WTC11 (cell line): ENCODE results near the gene ILF3. TPM values are rescaled to one million over a fixed set of nuclear protein-coding genes. Genes with fewer than 3 reads are reported as not detected.
A peak's percentile ranks its signal among the peaks of the same experiment; 100 is the strongest.
"Not testable (repeated sequence)": the region's sequence is repeated elsewhere in the genome, so short reads cannot be mapped to it uniquely, and the experiment has no call there.

Experiments
- ATAC-seq: fragments of 200-7000 bp; cut with Tn5 transposase; 2 replicates; pipeline ENCODE4 v1.10.0; 2021; ENCODE audit warnings: mild to moderate bottlenecking, moderate library complexity
- CTCF ChIA-PET: fragments of 300-600 bp; sonication (Branson Sonifier 250); formaldehyde crosslinking; loops from one replicate; lab custom pipeline; 2021; ENCODE audit warnings: antibody characterized with exemption; lab: Charles Lee
- POLR2A ChIA-PET: fragments of 350-600 bp; sonication (Branson Sonifier 250); formaldehyde crosslinking; loops from one replicate; lab custom pipeline; 2021; ENCODE audit warnings: antibody characterized with exemption; lab: Charles Lee
- DNase-seq: peaks from one replicate; pipeline ENCODE4 v3.0.0; 2021; ENCODE audit warnings: low spot score
- H3K27ac Mint-ChIP-seq: 2 replicates; pipeline ENCODE4 v1.8.0; 2021; ENCODE audit warnings: mixed read lengths
- H3K27me3 Mint-ChIP-seq: 2 replicates; pipeline ENCODE4 v1.8.0; 2021; ENCODE audit warnings: low read depth, mild to moderate bottlenecking, moderate library complexity, mixed read lengths
- H3K36me3 Mint-ChIP-seq: 2 replicates; pipeline ENCODE4 v1.8.0; 2021; ENCODE audit warnings: mixed read lengths
- H3K4me1 Mint-ChIP-seq: 2 replicates; pipeline ENCODE4 v1.8.0; 2022; ENCODE audit warnings: mixed read lengths
- H3K4me3 Mint-ChIP-seq: 2 replicates; pipeline ENCODE4 v1.8.0; 2021; ENCODE audit warnings: mild to moderate bottlenecking, moderate library complexity, mixed read lengths
- H3K9me3 Mint-ChIP-seq: 2 replicates; pipeline ENCODE4 v1.8.0; 2021; ENCODE audit warnings: mixed read lengths
- AR ChIP-seq: fragments of 250-450 bp; sonication (Bioruptor Pico); IDR thresholded peaks from 2 replicates; pipeline ENCODE4 v1.9.0; 2021; ENCODE audit warnings: mild to moderate bottlenecking
- EMX1 ChIP-seq: fragments of 250-450 bp; sonication (Bioruptor Pico); IDR thresholded peaks from 2 replicates; pipeline ENCODE4 v1.8.0; 2021; ENCODE audit warnings: mild to moderate bottlenecking
- FOXP4 ChIP-seq: sonication (generic); formaldehyde crosslinking; IDR thresholded peaks from 2 replicates; pipeline ENCODE4 v1.8.0; 2022; ENCODE audit warnings: mild to moderate bottlenecking, missing genetic modification reagents
- GABPB1 ChIP-seq: sonication (generic); formaldehyde crosslinking; IDR thresholded peaks from 2 replicates; pipeline ENCODE4 v1.8.1; 2023; ENCODE audit warnings: mild to moderate bottlenecking, missing genetic modification reagents
- NFATC4 ChIP-seq: fragments of 250-450 bp; sonication (Bioruptor Pico); IDR thresholded peaks from 2 replicates; pipeline ENCODE4 v1.9.0; 2021; ENCODE audit warnings: mild to moderate bottlenecking
- PRDM15 ChIP-seq: sonication (generic); formaldehyde crosslinking; IDR thresholded peaks from 2 replicates; pipeline ENCODE4 v1.8.0; 2022; ENCODE audit warnings: missing genetic modification reagents
- RORB ChIP-seq: fragments of 250-450 bp; sonication (Bioruptor Pico); IDR thresholded peaks from 2 replicates; pipeline ENCODE4 v1.9.0; 2021; ENCODE audit warnings: mild to moderate bottlenecking
- USF2 ChIP-seq: sonication (generic); formaldehyde crosslinking; IDR thresholded peaks from 2 replicates; pipeline ENCODE4 v1.8.1; 2023; ENCODE audit warnings: mild to moderate bottlenecking, missing genetic modification reagents, moderate library complexity
- ZBTB21 ChIP-seq: sonication (generic); formaldehyde crosslinking; IDR thresholded peaks from 2 replicates; pipeline ENCODE4 v1.8.1; 2023; ENCODE audit warnings: mild to moderate bottlenecking, missing genetic modification reagents, borderline replicate concordance
- ZNF281 ChIP-seq: sonication (generic); formaldehyde crosslinking; IDR thresholded peaks from 2 replicates; pipeline ENCODE4 v1.8.0; 2023; ENCODE audit warnings: mild to moderate bottlenecking, missing genetic modification reagents
- ZSCAN18 ChIP-seq: fragments of 250-450 bp; sonication (Bioruptor Pico); IDR thresholded peaks from 2 replicates; pipeline ENCODE4 v2.1.2; 2022; ENCODE audit warnings: mild to moderate bottlenecking, moderate library complexity
- total RNA-seq: library from RNA; stranded (reverse); gene quantifications from 3 replicates; pipeline ENCODE4 v1.2.3, GENCODE V29; 2021

Gene ILF3
- total RNA-seq, 1 experiment from 2014 or later = 659 TPM

GRCh38 chr19:10662384-10663251 lies 8.5 kb downstream of the ILF3 start:
- TF ChIP-seq ZBTB21 (CRISPR knock-in tag) (no peak), EMX1 (CRISPR knock-in tag) (0 out of 2 replicates have a peak, but pooled peaks have one; percentile 11), AR (CRISPR knock-in tag) (0 out of 2 replicates have a peak, but pooled peaks have one; percentile 46), ZNF281 (CRISPR knock-in tag) (0 out of 2 replicates have a peak, but pooled peaks have one; percentile 25)
- TF ChIP-seq, all 79 proteins: peak for 3
- Mint-ChIP-seq H3K36me3 (peaks cover 33% of the 10 kb centered on the region), H3K9me3 (no peaks in the 10 kb centered on the region), H3K27ac (peak overlapping the region; percentile 96), H3K4me3 (no peak overlapping the region), H3K27me3 (no peaks in the 10 kb centered on the region), H3K4me1 (peaks cover 33% of the 10 kb centered on the region)
- POLR2A ChIA-PET = interaction anchor here (1.4 kb wide), 1 partner anchor 21 kb away, joined by 3 read pairs; no protein-coding TSS in a partner anchor
- CTCF ChIA-PET = interaction anchor here (0.8 to 1.2 kb wide), 3 partner anchors 18 to 81 kb away, joined by 4 to 7 read pairs (median 6); no protein-coding TSS in a partner anchor
- DNase-seq (no peak), ATAC-seq (no peak; the same call in 1 of the 2 replicates)

GRCh38 chr19:10663252-10663563 lies 9.1 kb downstream of the ILF3 start:
- peaks cover 33% of the 10 kb centered on the region for H3K4me1 Mint-ChIP-seq
- POLR2A ChIA-PET, ATAC-seq, H3K4me3 Mint-ChIP-seq, H3K9me3 Mint-ChIP-seq, H3K27me3 Mint-ChIP-seq, CTCF ChIA-PET, DNase-seq: not testable (repeated sequence)
- peaks cover 36% of the 10 kb centered on the region for H3K36me3 Mint-ChIP-seq
- peak overlapping the region; percentile 96; the same call in 1 of the 2 replicates for H3K27ac Mint-ChIP-seq

- POLR2A ChIA-PET = interaction anchor here (0.5 to 0.6 kb wide), 2 partner anchors 8 to 109 kb away, joined by 3 read pairs; no protein-coding TSS in a partner anchor
- H3K27me3 Mint-ChIP-seq = no peaks in the 10 kb centered on the region
- peaks cover 49% of the 10 kb centered on the region for H3K36me3 Mint-ChIP-seq
- H3K4me1 Mint-ChIP-seq = peaks cover 10% of the 10 kb centered on the region
- ATAC-seq = no peak
- H3K27ac Mint-ChIP-seq = peak overlapping the region; percentile 72
- no peaks in the 10 kb centered on the region for H3K9me3 Mint-ChIP-seq
- H3K4me3 Mint-ChIP-seq = no peak overlapping the region
- CTCF ChIA-PET = interaction anchor here (0.5 to 1.5 kb wide), 2 partner anchors 32 to 194 kb away, joined by 4 read pairs; no protein-coding TSS in a partner anchor
- no peak for TF ChIP-seq ZSCAN18
- no peak for TF ChIP-seq PRDM15 (CRISPR knock-in tag)
- TF ChIP-seq USF2 (CRISPR knock-in tag) = no peak
- no peak for TF ChIP-seq FOXP4
- TF ChIP-seq RORB = no peak
- no peak for TF ChIP-seq GABPB1 (CRISPR knock-in tag)
- no peak for TF ChIP-seq ZNF281 (CRISPR knock-in tag)
- no peak for TF ChIP-seq NFATC4 (CRISPR knock-in tag)
- TF ChIP-seq, all 79 proteins: peak for 0
- DNase-seq = no peak
Measured at GRCh38 chr19:10667867-10668266, 13.7 kb downstream of the ILF3 start.
